Measurements from ENCODE around the gene CYP11A1. TPM values are rescaled to one million over a fixed set of nuclear protein-coding genes. Genes with fewer than 3 reads are reported as not detected.

The CYP11A1 gene
- total RNA-seq, 1 experiment from 2014 or later, result 5.2 TPM

- DNase-seq, result peak; percentile 27
- H3K27me3 ChIP-seq (ENCODE audit: control insufficient read depth, insufficient read depth, low read length), result no peaks in the 10 kb centered on the region
- H3K4me3 ChIP-seq (ENCODE audit: insufficient read depth, low read depth, low read length), result no peak overlapping the region
- H3K36me3 ChIP-seq (replicated peaks; ENCODE audit: control insufficient read depth, insufficient read depth, low read length), result no peaks in the 10 kb centered on the region
Measured at GRCh38 chr15:74340150-74340549, 27.3 kb downstream of the CYP11A1 start.

GRCh38 chr15:74339371-74339770 lies 28.1 kb downstream of the CYP11A1 start:
- Histone ChIP-seq H3K4me3 (ENCODE audit: insufficient read depth, low read depth, low read length) (no peak overlapping the region), H3K27me3 (ENCODE audit: control insufficient read depth, insufficient read depth, low read length) (no peaks in the 10 kb centered on the region), H3K36me3 (replicated peaks; ENCODE audit: control insufficient read depth, insufficient read depth, low read length) (no peaks in the 10 kb centered on the region)
- DNase-seq, result peak; percentile 29

- Histone ChIP-seq H3K36me3 (replicated peaks; ENCODE audit: control insufficient read depth, insufficient read depth, low read length) (no peaks in the 10 kb centered on the region), H3K4me3 (ENCODE audit: insufficient read depth, low read depth, low read length) (no peak overlapping the region), H3K27me3 (ENCODE audit: control insufficient read depth, insufficient read depth, low read length) (no peaks in the 10 kb centered on the region)
- no peak for DNase-seq
Measured at GRCh38 chr15:74338676-74339075, 28.8 kb downstream of the CYP11A1 start.

GRCh38 chr15:74337607-74338211 lies 29.7 kb downstream of the CYP11A1 start:
- no peak for DNase-seq
- no peaks in the 10 kb centered on the region for H3K36me3 ChIP-seq (replicated peaks; ENCODE audit: control insufficient read depth, insufficient read depth, low read length)
- no peaks in the 10 kb centered on the region for H3K27me3 ChIP-seq (ENCODE audit: control insufficient read depth, insufficient read depth, low read length)
- no peak overlapping the region for H3K4me3 ChIP-seq (ENCODE audit: insufficient read depth, low read depth, low read length)

- no peaks in the 10 kb centered on the region for H3K27me3 ChIP-seq (ENCODE audit: control insufficient read depth, insufficient read depth, low read length)
- DNase-seq, result no peak
- no peaks in the 10 kb centered on the region for H3K36me3 ChIP-seq (replicated peaks; ENCODE audit: control insufficient read depth, insufficient read depth, low read length)
- H3K4me3 ChIP-seq (ENCODE audit: insufficient read depth, low read depth, low read length), result no peak overlapping the region
Measured at GRCh38 chr15:74337146-74337545, 30.3 kb downstream of the CYP11A1 start.

- DNase-seq, result no peak
- Histone ChIP-seq H3K4me3 (ENCODE audit: insufficient read depth, low read depth, low read length) (no peak overlapping the region), H3K27me3 (ENCODE audit: control insufficient read depth, insufficient read depth, low read length) (no peaks in the 10 kb centered on the region), H3K36me3 (replicated peaks; ENCODE audit: control insufficient read depth, insufficient read depth, low read length) (no peaks in the 10 kb centered on the region)
Measured at GRCh38 chr15:74336061-74337005, 31.1 kb downstream of the CYP11A1 start.

- no peaks in the 10 kb centered on the region for H3K36me3 ChIP-seq (replicated peaks; ENCODE audit: control insufficient read depth, insufficient read depth, low read length)
- no peak overlapping the region for H3K4me3 ChIP-seq (ENCODE audit: insufficient read depth, low read depth, low read length)
- no peaks in the 10 kb centered on the region; the same call in 1 of the 2 replicates for H3K27me3 ChIP-seq (ENCODE audit: control insufficient read depth, insufficient read depth, low read length)
- DNase-seq, result no peak
Measured at GRCh38 chr15:74335396-74335795, 32.0 kb downstream of the CYP11A1 start.

- Histone ChIP-seq H3K27me3 (ENCODE audit: control insufficient read depth, insufficient read depth, low read length) (no peaks in the 10 kb centered on the region; the same call in 1 of the 2 replicates), H3K4me3 (ENCODE audit: insufficient read depth, low read depth, low read length) (no peak overlapping the region), H3K36me3 (replicated peaks; ENCODE audit: control insufficient read depth, insufficient read depth, low read length) (no peaks in the 10 kb centered on the region)
- no peak for DNase-seq
Measured at GRCh38 chr15:74334127-74334526, 33.3 kb downstream of the CYP11A1 start.

- DNase-seq, result no peak
- no peak overlapping the region for H3K4me3 ChIP-seq (ENCODE audit: insufficient read depth, low read depth, low read length)
- no peaks in the 10 kb centered on the region for H3K36me3 ChIP-seq (replicated peaks; ENCODE audit: control insufficient read depth, insufficient read depth, low read length)
- no peaks in the 10 kb centered on the region; the same call in 1 of the 2 replicates for H3K27me3 ChIP-seq (ENCODE audit: control insufficient read depth, insufficient read depth, low read length)
Measured at GRCh38 chr15:74333662-74334061, 33.8 kb downstream of the CYP11A1 start.

- H3K27me3 ChIP-seq (ENCODE audit: control insufficient read depth, insufficient read depth, low read length), result no peaks in the 10 kb centered on the region; the same call in 1 of the 2 replicates
- H3K36me3 ChIP-seq (replicated peaks; ENCODE audit: control insufficient read depth, insufficient read depth, low read length), result no peaks in the 10 kb centered on the region
- no peak overlapping the region for H3K4me3 ChIP-seq (ENCODE audit: insufficient read depth, low read depth, low read length)
- DNase-seq, result no peak
Measured at GRCh38 chr15:74333093-74333492, 34.4 kb downstream of the CYP11A1 start.

- Histone ChIP-seq H3K36me3 (replicated peaks; ENCODE audit: control insufficient read depth, insufficient read depth, low read length) (no peaks in the 10 kb centered on the region), H3K4me3 (ENCODE audit: insufficient read depth, low read depth, low read length) (no peak overlapping the region), H3K27me3 (ENCODE audit: control insufficient read depth, insufficient read depth, low read length) (no peaks in the 10 kb centered on the region; the same call in 1 of the 2 replicates)
- DNase-seq, result no peak
Measured at GRCh38 chr15:74332611-74333010, 34.8 kb downstream of the CYP11A1 start.

GRCh38 chr15:74332011-74332410 lies 35.4 kb downstream of the CYP11A1 start:
- no peaks in the 10 kb centered on the region for H3K36me3 ChIP-seq (replicated peaks; ENCODE audit: control insufficient read depth, insufficient read depth, low read length)
- H3K27me3 ChIP-seq (ENCODE audit: control insufficient read depth, insufficient read depth, low read length), result no peaks in the 10 kb centered on the region; the same call in 1 of the 2 replicates
- DNase-seq, result no peak
- no peak overlapping the region for H3K4me3 ChIP-seq (ENCODE audit: insufficient read depth, low read depth, low read length)

GRCh38 chr15:74330861-74331408 lies 36.5 kb downstream of the CYP11A1 start:
- Histone ChIP-seq H3K4me3 (ENCODE audit: insufficient read depth, low read depth, low read length) (no peak overlapping the region), H3K36me3 (replicated peaks; ENCODE audit: control insufficient read depth, insufficient read depth, low read length) (no peaks in the 10 kb centered on the region)

GRCh38 chr15:74328331-74329056 lies 39.0 kb downstream of the CYP11A1 start:
- no peaks in the 10 kb centered on the region; the same call in 1 of the 2 replicates for H3K27me3 ChIP-seq (ENCODE audit: control insufficient read depth, insufficient read depth, low read length)
- H3K36me3 ChIP-seq (replicated peaks; ENCODE audit: control insufficient read depth, insufficient read depth, low read length), result no peaks in the 10 kb centered on the region
- no peak for DNase-seq
- H3K4me3 ChIP-seq (ENCODE audit: insufficient read depth, low read depth, low read length), result no peak overlapping the region

More at GRCh38 chr15:74330861-74331408, 36.5 kb downstream of the CYP11A1 start:
- no peaks in the 10 kb centered on the region; the same call in 1 of the 2 replicates for H3K27me3 ChIP-seq (ENCODE audit: control insufficient read depth, insufficient read depth, low read length)
- DNase-seq, result no peak
